Ishikawa (cell line): ENCODE data around the gene FOSL1.

Source experiments
- CEBPB ChIP-seq: IDR thresholded peaks from 2 replicates; pipeline ENCODE4 v1.6.1; 2012
- CREB1 ChIP-seq: IDR thresholded peaks from 2 replicates; pipeline ENCODE4 v1.6.1; 2012; ENCODE audit warnings: low read depth
- EGR1 ChIP-seq: IDR thresholded peaks from 2 replicates; pipeline ENCODE4 v1.6.1; 2012
- EP300 ChIP-seq: IDR thresholded peaks from 2 replicates; pipeline ENCODE4 v1.6.1; 2012; ENCODE audit warnings: borderline replicate concordance
- FOXM1 ChIP-seq: IDR thresholded peaks from 2 replicates; pipeline ENCODE4 v1.6.1; 2012; ENCODE audit warnings: low read depth, borderline replicate concordance
- NFIC ChIP-seq: IDR thresholded peaks from 2 replicates; pipeline ENCODE4 v1.6.1; 2012
- RAD21 ChIP-seq: IDR thresholded peaks from 2 replicates; pipeline ENCODE4 v1.6.1; 2012; ENCODE audit warnings: low read depth
- REST ChIP-seq: IDR thresholded peaks from 2 replicates; pipeline ENCODE4 v1.6.1; 2012; ENCODE audit warnings: low read depth, mild to moderate bottlenecking
- TAF1 ChIP-seq: IDR thresholded peaks from 2 replicates; pipeline ENCODE4 v1.6.1; 2012; ENCODE audit warnings: low read depth, mild to moderate bottlenecking
- TCF12 ChIP-seq: IDR thresholded peaks from 2 replicates; pipeline ENCODE4 v1.6.1; 2012; ENCODE audit warnings: low read depth
- TEAD4 ChIP-seq: IDR thresholded peaks from 2 replicates; pipeline ENCODE4 v1.6.1; 2012
- YY1 ChIP-seq: IDR thresholded peaks from 2 replicates; pipeline ENCODE4 v1.6.1; 2012; ENCODE audit warnings: low read depth
- ZBTB7A ChIP-seq: IDR thresholded peaks from 2 replicates; pipeline ENCODE4 v1.6.1; 2012; ENCODE audit warnings: low read depth
- TF ChIP-seq, protein P1 (sequence below): IDR thresholded peaks from 2 replicates; pipeline ENCODE4 v1.6.1; 2012
- TF ChIP-seq, protein P2 (sequence below): IDR thresholded peaks from 2 replicates; pipeline ENCODE4 v1.6.1; 2012

FOSL1 gene

DNA sequence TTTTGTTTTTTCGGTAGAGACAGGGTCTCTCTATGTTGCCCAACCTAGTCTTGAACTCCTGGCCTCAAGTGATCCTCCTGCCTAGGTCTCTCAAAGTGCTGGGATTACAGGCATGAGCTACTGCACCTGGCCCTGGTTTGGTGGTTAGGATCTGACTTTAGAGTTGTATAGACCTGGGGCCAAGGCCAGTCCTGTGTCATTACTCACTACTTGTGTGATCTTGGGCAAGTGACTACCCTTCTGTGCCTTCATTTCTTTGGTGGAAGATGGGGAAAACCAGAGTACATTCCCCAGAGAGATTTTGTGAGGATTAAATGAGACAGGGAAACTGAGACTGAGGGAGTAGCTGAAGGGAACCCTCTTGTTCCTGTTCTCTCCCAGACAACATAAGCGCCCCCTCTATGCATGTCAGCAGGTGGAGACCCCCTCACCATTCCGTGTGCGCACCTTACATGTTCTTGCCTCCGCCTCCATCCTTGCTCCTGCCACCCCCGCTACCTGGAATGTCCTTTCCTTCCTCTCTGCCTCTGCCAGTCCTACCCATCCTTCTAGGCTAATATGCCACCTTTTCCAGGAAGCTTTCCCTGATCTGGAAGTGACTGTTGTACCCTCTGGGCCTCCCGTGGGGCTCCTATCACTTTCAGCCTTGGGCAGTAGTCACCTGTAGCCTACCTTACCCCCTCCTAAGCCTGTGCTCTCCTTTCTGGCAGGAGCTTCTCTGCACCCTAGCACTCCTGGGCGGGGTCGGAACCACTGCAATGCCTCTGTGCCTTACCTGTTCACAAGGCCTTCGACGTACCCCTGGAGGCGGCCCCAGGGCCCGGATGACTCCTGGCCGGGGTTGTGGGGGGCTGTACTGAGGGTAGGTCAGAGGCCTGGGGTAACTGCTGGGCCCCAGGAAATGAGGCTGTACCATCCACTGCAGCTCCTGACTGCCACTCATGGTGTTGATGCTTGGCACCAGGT is 3.9 kb downstream of the FOSL1 start:
- TF ChIP-seq YY1: no peak
- TF ChIP-seq EP300: no peak
- TF ChIP-seq EGR1: no peak
- no peak for TF ChIP-seq CREB1
- no peak for TF ChIP-seq NFIC
- TF ChIP-seq TEAD4: no peak
- no peak for TF ChIP-seq CEBPB
- no peak for TF ChIP-seq TCF12
- TF ChIP-seq ZBTB7A: no peak
- no peak for TF ChIP-seq FOXM1
- TF ChIP-seq, protein P1, sequence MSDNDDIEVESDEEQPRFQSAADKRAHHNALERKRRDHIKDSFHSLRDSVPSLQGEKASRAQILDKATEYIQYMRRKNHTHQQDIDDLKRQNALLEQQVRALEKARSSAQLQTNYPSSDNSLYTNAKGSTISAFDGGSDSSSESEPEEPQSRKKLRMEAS: no peak
- TF ChIP-seq, protein P2, sequence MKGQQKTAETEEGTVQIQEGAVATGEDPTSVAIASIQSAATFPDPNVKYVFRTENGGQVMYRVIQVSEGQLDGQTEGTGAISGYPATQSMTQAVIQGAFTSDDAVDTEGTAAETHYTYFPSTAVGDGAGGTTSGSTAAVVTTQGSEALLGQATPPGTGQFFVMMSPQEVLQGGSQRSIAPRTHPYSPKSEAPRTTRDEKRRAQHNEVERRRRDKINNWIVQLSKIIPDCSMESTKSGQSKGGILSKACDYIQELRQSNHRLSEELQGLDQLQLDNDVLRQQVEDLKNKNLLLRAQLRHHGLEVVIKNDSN: no peak
- no peak for TF ChIP-seq TAF1
- TF ChIP-seq REST: no peak
- TF ChIP-seq RAD21: no peak

- no peak for TF ChIP-seq CEBPB
- TF ChIP-seq, protein P1: no peak
- no peak for TF ChIP-seq FOXM1
- no peak for TF ChIP-seq CREB1
- no peak for TF ChIP-seq TCF12
- no peak for TF ChIP-seq TAF1
- TF ChIP-seq REST: no peak
- TF ChIP-seq EGR1: no peak
- TF ChIP-seq NFIC: no peak
- TF ChIP-seq TEAD4: no peak
- no peak for TF ChIP-seq RAD21
- TF ChIP-seq EP300: no peak
- no peak for TF ChIP-seq ZBTB7A
- TF ChIP-seq YY1: no peak
- TF ChIP-seq, protein P2: no peak
These were observed 4.7 kb downstream of the FOSL1 start for GRCh38 chr11:65895482-65895981.

- TF ChIP-seq TCF12 (no peak), EGR1 (no peak), TAF1 (no peak), RAD21 (no peak), CREB1 (no peak), ZBTB7A (no peak), YY1 (no peak), CEBPB (no peak), EP300 (no peak), TEAD4 (no peak), NFIC (no peak), FOXM1 (no peak), REST (no peak)
- TF ChIP-seq, protein P2: no peak
- TF ChIP-seq, protein P1: no peak
These were observed 6.1 kb downstream of the FOSL1 start for GRCh38 chr11:65894034-65894591.
